ENCODE results near the gene GAS2L1.

The GAS2L1 gene

GRCh38 chr22:29270475-29271271 lies 35.8 kb upstream of the GAS2L1 start:
- TF ChIP-seq, protein P1, sequence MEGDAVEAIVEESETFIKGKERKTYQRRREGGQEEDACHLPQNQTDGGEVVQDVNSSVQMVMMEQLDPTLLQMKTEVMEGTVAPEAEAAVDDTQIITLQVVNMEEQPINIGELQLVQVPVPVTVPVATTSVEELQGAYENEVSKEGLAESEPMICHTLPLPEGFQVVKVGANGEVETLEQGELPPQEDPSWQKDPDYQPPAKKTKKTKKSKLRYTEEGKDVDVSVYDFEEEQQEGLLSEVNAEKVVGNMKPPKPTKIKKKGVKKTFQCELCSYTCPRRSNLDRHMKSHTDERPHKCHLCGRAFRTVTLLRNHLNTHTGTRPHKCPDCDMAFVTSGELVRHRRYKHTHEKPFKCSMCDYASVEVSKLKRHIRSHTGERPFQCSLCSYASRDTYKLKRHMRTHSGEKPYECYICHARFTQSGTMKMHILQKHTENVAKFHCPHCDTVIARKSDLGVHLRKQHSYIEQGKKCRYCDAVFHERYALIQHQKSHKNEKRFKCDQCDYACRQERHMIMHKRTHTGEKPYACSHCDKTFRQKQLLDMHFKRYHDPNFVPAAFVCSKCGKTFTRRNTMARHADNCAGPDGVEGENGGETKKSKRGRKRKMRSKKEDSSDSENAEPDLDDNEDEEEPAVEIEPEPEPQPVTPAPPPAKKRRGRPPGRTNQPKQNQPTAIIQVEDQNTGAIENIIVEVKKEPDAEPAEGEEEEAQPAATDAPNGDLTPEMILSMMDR (IDR thresholded peaks at IDR 0.05; ENCODE audit: low read depth, low read length) = no peak
- Histone ChIP-seq H3K27me3 (ENCODE audit: insufficient read depth, low read depth, severe bottlenecking) (no peaks in the 10 kb centered on the region), H3K27ac (no peak overlapping the region), H3K4me3 (ENCODE audit: low read depth, low read length) (no peak overlapping the region), H3K9me3 (ENCODE audit: severe bottlenecking) (no peaks in the 10 kb centered on the region), H3K36me3 (peaks cover 87% of the 10 kb centered on the region)
- no peak for DNase-seq

GRCh38 chr22:29272624-29273023 lies 33.8 kb upstream of the GAS2L1 start:
- TF ChIP-seq, protein P1 (IDR thresholded peaks at IDR 0.05; ENCODE audit: low read depth, low read length) = no peak
- no peaks in the 10 kb centered on the region for H3K9me3 ChIP-seq (ENCODE audit: severe bottlenecking)
- no peak overlapping the region for H3K27ac ChIP-seq
- no peak for DNase-seq
- H3K27me3 ChIP-seq (ENCODE audit: insufficient read depth, low read depth, severe bottlenecking) = no peaks in the 10 kb centered on the region
- no peak overlapping the region for H3K4me3 ChIP-seq (ENCODE audit: low read depth, low read length)
- H3K36me3 ChIP-seq = peaks cover 97% of the 10 kb centered on the region

GRCh38 chr22:29275167-29275566 lies 31.3 kb upstream of the GAS2L1 start:
- H3K27me3 ChIP-seq (ENCODE audit: insufficient read depth, low read depth, severe bottlenecking) = no peaks in the 10 kb centered on the region
- peaks cover 100% of the 10 kb centered on the region for H3K36me3 ChIP-seq
- H3K9me3 ChIP-seq (ENCODE audit: severe bottlenecking) = no peaks in the 10 kb centered on the region
- no peak overlapping the region for H3K4me3 ChIP-seq (ENCODE audit: low read depth, low read length)
- no peak for DNase-seq
- H3K27ac ChIP-seq = no peak overlapping the region
- TF ChIP-seq, protein P1 (IDR thresholded peaks at IDR 0.05; ENCODE audit: low read depth, low read length) = no peak

GRCh38 chr22:29275819-29276565 lies 30.5 kb upstream of the GAS2L1 start:
- peaks cover 97% of the 10 kb centered on the region for H3K36me3 ChIP-seq
- no peak overlapping the region for H3K4me3 ChIP-seq (ENCODE audit: low read depth, low read length)
- no peak overlapping the region for H3K27ac ChIP-seq
- H3K9me3 ChIP-seq (ENCODE audit: severe bottlenecking) = no peaks in the 10 kb centered on the region
- TF ChIP-seq, protein P1 (IDR thresholded peaks at IDR 0.05; ENCODE audit: low read depth, low read length) = no peak
- no peaks in the 10 kb centered on the region for H3K27me3 ChIP-seq (ENCODE audit: insufficient read depth, low read depth, severe bottlenecking)
- no peak for DNase-seq

DNA sequence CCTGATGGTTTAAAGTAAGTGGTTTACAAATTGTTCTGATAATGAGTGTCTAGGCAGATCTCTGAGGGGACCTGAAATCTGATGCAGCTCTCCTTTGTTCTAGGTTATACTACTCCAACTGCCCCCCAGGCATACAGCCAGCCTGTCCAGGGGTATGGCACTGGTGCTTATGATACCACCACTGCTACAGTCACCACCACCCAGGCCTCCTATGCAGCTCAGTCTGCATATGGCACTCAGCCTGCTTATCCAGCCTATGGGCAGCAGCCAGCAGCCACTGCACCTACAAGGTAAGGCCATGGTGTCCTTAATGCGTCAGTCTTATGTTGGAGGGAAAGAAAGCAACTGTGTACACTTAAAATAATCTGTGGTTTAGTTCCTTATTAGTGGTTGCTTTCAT lies 28.5 kb upstream of the GAS2L1 start:
- no peak overlapping the region for H3K4me3 ChIP-seq (ENCODE audit: low read depth, low read length)
- peaks cover 97% of the 10 kb centered on the region for H3K36me3 ChIP-seq
- H3K9me3 ChIP-seq (ENCODE audit: severe bottlenecking) = no peaks in the 10 kb centered on the region
- no peak overlapping the region for H3K27ac ChIP-seq
- no peaks in the 10 kb centered on the region for H3K27me3 ChIP-seq (ENCODE audit: insufficient read depth, low read depth, severe bottlenecking)
- no peak for DNase-seq
- TF ChIP-seq, protein P1 (IDR thresholded peaks at IDR 0.05; ENCODE audit: low read depth, low read length) = no peak

Measured in WERI-Rb-1 (cell line).